ENCODE data around the gene AQP7. TPM values are rescaled to one million over a fixed set of nuclear protein-coding genes. Genes with fewer than 3 reads are reported as not detected.
A peak's percentile ranks its signal among the peaks of the same experiment; 100 is the strongest.
"Not testable (repeated sequence)": the region's sequence is repeated elsewhere in the genome, so short reads cannot be mapped to it uniquely, and the experiment has no call there.

AQP7 gene
- total RNA-seq, 1 donor from 2014 or later = 1.7 TPM

DNA sequence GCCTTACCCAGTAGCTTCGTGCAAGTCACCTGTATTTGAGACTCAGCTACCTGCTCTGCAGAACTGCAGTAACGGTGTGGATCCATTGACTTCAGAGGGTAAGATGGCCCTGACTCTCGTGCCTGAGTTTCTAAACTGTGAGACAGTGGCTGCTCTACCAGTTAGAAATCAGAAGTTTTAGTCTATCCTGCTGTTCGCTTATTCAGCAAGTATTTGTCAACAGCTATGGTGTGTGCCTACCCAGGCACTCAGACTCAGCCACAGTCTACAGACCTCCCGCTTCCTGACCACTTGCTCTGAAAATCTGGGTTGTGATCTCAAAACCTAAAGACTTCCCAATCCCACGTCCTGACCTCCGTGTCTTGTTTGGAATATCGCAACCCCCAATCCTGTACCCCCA is 31.5 kb upstream of the AQP7 start:
- no peak for ATAC-seq

DNA sequence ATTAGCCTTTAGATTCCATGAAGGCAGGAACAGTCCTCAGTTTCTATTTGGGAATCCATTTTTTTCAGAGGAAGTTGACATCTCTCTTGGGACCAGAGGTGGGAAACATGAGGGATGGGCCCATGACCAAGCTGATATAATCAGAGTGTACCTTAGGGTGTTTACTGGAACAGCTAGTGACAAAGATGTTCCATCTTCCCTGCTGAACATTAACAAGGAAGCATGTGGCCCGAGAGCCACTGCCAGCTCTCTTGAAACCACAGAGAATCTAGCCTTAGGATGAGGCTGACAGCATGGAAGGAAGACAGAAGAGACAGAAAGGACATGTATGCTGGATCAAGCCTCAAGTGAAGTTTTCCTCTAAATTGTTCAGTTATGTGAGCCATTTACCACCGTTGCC is 29.1 kb upstream of the AQP7 start:
- no peak for ATAC-seq

DNA sequence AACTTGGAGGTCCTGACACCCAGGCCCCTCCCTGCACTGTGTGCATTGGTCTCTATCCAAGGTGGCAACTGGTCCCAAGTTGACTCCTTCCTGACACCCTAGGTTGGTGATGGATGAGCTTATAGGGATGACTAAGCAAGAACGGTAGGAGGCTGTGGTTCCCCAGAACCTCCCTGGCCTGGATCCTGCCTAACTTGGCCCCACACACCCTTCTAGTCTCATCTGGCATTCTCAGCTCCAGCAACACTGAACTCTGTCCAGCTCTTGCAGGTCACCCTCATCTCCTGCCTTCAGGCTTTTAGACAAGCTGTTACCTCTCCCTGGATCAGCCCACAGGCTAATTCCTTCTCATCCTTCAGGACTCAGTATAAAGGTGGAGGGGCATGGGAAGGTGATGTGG is 28.6 kb upstream of the AQP7 start:
- peak; percentile 80 for ATAC-seq

DNA sequence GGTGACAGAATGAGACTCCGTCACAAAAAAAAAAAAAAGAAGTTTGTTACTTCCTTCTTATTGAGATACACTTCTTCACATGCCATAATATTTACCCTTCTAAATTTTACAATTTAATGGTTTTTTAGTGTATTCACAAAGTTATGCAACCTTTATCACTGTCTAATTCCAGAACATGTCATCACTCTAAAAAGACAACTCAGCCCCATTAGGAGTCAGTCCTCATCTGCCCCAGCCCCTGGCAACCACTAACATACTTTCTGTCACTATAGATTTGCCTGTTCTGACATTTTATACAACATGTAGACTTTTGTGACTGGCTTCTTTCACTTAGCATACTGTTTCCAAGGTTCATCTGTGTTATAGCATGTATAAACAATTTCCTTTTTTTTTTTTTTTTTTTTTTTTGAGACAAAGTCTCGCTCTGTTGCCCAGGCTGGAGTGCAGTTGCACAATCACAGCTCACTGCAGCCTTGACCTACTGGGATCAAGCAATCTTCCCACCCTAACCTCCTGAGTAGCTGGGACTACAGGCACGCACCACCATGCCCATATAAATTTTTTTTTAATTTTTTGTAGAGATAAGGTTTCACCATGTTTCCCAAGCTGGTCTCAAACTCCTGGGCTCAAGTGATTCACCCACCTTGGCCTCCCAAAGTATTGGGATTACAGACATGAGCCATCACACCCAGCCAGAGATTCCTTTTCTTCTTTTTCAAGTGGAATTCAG is 27.1 kb upstream of the AQP7 start:
- no peak for ATAC-seq

DNA sequence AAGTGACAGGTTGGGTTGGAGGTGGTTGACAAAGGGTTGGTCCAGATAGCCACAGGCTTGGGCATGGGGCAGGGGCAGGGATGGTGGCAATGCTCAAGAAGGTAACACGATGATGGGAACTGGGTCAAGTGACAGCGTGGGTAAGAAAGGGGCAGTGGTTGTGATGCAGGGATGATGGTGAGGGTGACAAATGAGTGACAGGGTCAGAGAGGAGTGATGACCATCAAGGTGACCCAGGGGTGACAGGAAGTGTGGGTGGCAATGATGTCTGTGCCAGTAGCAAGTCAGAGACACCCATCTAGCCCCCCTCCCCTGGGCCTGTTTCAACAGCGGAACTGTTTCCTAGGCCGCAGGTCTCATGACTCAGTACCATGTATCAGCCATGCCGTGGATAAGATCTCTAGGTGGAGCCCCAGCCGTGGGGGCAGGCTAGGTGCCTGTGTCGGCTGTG is 24.5 kb upstream of the AQP7 start:
- peak; percentile 30 for ATAC-seq

DNA sequence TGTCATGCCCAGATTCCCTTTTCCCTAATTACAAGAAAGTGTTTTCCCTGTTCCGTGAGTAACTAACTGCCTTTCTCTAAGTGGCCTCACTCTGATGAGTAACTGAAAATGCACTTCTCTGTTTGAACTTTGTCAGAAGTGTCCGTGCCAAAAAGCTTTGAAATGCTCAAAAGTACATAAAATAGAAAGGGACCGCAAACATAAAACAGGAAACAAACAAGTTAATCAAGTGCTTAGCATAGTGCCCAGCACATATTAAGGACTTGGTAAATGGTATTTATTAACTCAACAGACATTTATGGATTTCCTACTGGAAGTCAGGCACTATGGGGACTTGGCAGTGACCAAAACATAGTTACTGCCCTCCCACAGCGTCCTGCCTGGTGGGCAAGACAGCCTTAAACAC is 22.8 kb upstream of the AQP7 start:
- peak; percentile 6 for ATAC-seq

DNA sequence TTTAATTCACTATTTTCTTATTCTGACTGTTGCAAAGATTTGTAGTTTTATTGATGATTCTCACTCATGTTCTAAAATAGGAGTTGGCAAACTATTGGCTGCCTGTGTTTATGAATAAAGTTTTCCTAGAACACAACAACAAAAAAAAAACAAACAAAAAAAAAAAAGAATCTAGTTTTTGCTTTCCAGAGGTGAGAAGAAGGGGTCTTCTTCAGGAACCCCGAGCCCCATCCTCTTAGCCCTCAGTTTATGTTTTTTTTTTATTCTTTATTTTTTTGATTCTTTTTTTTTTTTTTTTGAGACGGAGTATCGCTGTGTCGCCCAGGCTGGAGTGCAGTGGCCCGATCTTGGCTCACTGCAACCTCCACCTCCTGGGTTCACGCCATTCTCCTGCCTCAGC is 22.1 kb upstream of the AQP7 start:
- ATAC-seq = not testable (repeated sequence)

DNA sequence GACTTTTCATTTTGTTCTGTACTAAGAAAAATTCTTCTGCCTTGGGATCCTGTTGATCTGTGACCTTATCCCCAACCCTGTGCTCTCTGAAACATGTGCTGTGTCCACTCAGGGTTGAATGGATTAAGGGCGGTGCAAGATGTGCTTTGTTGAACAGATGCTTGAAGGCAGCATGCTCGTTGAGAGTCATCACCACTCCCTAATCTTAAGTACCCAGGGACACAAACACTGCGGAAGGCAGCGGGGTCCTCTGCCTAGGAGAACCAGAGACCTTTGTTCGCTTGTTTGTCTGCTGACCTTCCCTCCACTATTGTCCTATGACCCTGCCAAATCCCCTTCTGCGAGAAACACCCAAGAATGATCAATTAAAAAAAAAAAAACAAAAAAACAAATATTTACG is 21.7 kb upstream of the AQP7 start:
- not testable (repeated sequence) for ATAC-seq

DNA sequence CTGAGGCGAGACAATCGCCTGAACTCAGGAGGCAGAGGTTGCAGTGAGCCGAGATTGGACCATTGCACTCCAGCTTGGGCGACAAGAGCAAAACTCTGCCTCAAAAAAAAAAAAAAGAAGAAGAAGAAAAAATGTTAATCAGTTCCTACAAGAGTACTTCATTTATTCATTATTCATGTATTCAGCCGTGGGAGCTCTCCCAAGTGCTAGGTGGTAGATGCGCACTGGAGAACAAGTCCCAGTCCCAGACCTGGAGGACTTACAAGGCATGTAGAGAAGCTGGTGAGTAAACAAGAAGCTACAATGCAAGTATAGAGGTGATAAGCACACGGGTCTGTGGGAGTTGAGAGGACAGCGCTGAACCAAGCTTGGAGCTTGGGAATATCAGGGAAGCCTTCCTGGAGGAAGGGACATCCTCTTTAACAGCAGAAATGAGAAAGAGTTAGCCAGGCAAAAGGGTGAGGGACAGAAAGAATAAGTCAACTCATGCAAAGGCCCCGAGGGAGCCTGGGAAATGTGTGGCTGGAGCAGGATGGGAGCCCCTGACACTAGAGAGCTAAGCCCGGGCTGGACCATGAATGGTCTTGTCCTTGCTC is 17.4 kb upstream of the AQP7 start:
- no peak for ATAC-seq

DNA sequence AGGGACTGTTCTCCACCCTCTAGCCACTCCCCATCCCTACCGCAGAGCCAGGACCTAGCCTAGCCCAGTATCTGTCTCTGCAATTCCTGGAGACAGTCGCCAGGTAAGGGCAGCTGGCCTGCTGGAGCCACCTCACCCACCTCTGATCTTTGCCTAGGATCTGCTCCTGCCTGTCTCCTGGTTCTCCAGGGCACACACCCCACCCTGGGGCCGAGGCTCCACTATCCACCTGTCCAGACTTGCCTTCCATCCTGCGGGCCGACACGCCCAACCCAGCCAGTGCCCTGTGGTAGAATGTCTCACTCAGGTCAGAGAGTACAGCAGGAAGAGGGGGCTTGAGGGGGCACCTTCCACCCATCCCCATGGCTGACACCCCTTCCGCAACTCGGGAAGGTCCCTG is 15.7 kb upstream of the AQP7 start:
- ATAC-seq = peak; percentile 73

DNA sequence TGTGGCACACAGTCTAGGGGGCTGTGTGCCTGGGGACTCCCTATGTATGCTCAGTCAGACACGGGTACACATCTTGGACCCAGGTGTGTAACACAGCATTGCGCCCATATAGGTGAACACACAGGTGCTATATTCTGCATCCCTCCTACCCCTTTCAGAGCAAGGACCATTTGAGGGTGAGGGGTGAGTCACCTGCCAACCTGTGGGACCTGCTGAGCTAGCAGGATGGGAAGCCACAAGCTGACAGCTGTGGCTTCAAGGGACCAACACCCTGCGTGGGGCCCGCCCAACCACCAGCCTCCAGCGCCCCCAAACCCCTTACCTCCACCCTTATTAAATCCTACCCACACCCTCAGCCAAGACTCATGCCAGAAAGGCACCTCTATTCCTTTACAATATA is 14.6 kb upstream of the AQP7 start:
- ATAC-seq = peak; percentile 68

DNA sequence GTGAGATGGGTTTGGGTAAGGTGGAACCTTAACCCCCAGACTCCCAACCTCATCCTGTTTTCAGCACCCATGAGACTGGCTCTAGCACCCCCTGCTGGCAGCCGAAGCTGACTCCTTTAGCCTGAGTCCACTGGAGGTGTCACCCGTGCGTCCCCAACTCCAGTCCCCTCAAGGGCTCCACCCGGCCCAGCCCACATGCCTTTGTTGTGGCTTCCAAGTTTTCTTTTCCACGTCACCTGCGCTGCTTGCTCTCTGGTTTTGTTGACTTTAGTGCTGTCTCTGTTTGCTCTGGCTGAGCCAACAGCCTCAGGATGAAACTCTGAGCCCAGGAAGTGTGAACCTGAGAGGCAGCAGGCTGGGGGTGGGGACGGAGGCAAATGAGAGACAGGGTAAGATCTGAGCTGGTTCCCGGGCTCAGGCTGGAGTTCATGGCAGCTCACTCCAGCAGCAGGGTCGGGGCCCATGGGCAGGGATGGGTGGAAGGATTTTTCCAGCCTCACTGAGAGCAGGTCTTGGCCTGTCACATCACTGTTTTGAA is 13.2 kb upstream of the AQP7 start:
- ATAC-seq = peak; percentile 76

DNA sequence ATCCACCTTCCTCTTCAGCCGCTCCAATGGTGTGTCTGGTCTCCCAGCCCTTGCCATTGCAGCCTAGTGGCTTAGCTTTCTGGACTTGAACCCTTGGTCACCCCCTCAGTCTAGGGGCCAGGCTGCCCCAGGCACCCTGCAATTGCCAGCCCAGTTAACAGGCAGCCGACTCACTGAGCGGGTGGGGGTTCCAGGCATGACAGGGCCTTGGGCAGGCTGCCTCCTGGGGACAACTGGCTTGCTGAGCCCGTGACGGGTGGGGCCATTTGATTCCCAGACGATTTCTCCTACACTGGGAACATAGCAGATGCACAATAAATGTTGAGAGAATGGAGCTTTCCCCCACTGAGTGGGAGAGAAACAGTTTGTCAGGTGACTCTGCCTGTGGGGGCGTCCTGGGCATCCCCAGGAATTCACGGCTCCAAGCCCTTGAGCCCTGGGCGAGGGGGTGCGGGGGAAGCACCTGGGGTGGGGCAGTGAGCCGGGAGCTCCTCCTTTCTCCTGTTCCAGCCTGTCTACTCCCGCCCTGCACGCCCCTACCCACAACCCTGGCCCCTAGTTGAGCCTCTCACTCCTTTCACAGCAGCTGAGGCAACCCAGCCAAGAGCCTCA is 12.6 kb upstream of the AQP7 start:
- peak; percentile 14 for ATAC-seq

DNA sequence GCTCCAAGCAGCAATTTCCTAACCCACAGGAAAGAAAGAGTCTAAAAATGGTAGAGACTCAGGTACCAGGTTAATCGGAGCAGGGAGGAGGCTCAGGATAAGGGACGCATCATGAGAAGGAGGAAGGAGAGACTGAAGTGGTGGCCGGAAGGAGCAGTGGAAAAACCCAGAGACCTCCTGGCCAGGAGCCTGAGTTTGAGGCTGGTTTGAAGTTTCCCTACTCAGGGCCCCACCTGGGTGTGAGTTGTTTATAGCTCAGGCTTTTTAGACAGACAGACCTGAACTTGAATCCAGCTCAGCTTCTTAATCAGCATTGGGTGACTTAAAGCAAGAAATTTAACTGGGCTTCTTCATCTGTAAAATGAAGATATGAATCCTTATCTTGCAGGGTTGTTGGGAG is 11.9 kb upstream of the AQP7 start:
- ATAC-seq = no peak

DNA sequence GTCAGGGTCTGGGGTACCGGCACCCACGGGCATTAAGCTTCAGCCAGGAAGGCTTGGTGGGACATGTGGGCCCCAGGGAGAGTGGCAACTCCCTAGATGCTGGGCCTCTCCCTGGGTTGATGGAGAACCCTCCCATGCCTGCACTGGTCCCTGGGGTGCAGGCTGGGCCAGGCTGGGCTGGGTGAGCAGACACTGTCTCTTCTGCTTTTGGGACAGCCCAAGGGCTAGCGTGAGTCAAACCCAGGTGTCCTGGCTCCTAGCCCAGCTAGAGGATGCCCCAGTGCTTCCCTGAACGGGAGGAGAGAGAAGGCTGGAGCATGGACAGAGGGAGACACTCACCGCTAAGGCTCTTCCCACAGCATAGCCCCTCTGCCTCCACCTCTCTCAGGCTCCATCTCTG is 5.7 kb upstream of the AQP7 start:
- peak; percentile 94 for ATAC-seq

DNA sequence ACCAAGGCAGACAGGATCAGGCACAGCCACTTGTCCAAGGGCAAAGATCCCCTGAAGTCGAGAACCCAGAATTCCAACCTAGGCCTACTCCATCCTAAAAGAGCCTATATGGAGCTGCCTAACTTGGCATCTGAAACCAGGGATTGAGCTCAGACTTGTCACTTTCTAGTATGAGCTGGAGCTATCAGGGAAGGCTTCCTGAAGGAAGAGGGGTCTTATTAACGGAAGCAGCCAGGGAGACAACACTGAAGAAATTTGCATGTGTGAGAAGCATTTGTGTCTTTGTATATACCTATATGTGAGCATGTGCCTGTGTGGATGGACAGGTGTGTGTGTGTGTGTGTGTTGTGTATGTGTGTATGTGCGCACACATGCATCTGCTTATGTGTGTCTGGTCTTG is 4.7 kb upstream of the AQP7 start:
- no peak for ATAC-seq

DNA sequence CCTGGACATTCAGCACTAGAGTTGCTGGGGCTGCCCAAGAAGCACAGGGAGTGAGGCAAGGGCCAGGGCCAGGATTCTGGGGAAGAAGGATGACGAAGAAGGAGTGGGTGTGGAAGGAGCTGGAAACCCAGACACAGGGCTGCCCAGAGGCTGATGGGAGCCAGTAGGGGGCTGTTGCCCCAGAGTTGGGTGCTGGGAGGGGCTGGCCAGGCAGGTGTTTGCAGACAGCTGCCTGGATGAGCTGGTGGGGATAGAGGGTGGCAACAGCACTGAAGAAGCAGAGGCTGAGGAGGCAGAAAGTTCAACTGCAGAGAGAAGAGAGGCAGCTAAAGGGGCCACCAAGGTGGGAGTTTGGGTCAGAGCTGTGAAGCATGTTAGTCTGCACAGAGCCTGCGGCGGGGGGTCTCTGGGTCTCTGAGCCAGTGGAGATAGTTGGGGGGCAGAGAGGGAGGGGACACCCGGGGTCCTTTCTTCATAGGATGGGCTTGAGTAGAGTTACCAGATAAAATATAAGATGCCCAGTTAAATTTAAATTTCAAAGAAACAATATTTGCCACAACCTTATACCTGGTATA is 2.5 kb upstream of the AQP7 start:
- peak; percentile 13 for ATAC-seq

DNA sequence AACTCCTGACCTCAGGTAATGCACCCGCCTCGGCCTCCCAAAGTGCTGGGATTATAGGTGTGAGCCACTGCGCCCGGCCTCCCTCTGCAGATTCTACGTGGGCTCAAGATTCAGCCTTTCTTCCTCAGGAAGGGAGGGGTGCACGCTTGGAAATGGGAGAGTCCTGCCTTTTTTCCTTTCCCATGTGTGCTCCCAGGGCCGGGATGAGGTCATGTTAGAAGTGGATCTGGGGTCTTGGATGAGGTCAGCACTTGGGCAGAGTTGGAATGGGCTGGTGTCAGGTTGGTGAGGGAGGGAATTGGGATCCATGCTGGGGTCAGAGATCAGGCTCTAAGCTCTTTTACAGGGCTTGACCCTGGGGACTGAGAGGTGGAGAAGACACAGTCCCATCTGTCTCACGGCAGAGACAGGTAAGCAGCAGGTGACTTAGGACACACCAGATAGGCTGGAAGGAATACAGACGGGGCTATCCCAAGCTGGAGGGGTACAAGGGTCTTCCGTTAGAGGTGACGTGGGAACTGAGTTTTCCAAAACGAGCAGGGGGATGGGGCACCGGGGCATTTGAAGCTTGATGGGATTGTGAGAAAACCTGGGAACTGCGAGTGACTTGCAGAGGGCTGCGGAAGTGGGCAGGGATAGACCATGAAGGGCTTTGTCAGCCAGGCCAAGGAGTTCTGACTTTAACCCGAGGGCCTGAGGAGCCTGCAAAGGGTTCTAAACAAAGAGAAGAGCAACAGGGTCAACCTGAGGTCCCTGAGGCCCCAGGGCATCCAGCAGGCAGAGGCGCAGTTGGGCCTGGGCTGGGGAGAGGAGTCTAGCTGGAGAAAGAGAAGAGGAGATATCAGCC is 1.8 kb upstream of the AQP7 start:
- no peak for ATAC-seq

DNA sequence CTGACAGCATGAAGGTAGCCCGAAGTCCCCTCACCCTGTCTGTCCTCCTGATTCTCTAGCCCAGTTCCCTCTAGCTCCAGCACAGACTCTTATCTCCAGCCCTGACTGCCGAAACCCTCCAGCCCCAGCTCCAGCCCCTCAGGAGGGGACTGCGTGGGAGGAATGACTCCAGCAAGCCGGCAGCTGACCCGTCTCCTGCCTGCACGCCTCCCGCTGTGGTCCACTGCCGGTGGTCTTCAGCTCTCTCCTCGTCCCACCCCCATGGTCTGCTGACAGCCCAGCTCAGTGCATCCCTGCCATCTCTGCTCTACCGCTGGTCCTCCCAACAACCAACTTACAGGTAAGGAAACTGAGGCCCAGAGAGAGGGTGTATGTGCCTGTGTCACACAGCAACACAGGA is 559 bp downstream of the AQP7 start:
- ATAC-seq = not testable (repeated sequence)

DNA sequence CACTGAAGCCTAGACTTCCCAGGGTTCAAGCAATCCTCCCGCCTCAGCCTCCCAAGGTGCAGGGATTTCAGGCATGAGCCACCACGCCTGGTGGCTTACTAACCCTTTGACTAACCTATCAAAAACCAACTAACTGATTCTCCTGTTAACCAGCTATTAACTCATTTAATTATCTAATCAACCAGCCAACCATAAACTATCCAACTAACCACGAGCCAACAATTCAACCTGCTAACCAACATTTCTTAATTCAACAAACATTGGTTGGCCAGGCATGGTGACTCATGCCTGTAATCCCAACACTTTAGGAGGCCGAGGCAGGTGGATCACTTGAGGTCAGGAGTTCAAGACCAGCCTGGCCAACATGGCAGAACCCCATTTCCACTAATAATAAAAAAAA is 3.3 kb downstream of the AQP7 start:
- ATAC-seq = not testable (repeated sequence)

DNA sequence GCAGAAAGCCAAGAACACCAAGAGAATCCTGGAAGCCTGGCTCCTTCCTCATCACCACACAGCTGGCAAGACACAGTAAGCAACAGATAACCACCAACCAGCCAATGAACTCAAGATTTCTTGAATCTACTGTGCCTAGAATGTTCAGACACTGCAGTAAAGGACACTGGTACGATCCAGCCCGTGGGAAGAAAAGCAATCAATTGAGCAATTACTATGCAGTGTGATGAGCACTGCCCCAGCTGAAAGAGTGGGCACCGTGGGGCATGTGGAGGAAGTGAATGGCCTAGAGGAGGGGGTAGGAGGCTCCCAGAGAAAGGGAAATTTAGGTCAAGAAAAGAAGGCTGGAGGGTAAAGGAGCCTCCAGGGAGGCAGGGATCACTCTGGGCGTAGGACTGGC is 4.6 kb downstream of the AQP7 start:
- ATAC-seq = not testable (repeated sequence)

DNA sequence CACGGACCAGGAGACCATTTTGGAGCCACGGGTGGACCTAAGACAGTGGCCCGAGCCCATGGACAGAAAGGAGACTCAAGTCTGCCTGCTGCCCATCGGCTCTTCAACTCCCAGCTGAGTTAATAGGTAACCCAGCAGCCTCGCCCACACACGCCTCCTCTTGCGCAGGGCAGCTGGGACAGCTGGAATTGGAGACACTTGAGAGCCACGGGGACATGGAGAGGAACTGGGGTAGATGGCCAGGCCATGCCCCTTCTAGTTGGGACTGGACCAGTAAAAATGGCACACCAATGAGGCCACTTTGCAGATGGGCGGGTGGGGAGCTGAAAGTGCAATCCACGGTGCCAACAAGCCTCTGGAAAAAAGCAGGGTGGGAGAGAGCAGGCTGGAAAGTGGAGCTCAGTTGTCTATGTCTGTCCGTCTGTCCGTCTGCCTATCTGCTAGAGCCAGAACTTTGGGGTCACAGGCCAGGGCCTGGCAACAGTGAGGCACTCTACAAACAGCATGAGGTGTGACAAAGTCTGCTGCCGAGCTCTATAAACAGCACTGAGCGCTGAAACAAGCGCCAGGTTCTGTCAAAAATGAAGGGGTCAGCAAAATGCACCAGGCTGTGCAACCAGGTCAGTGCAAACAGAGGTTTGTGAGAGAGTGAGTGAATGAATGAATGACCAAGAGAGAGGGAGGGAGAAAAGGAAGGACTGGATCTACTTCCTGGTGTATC is 7.0 kb downstream of the AQP7 start:
- not testable (repeated sequence) for ATAC-seq
